ENCODE results near the gene SGTA.
"Not testable (repeated sequence)": the region's sequence is repeated elsewhere in the genome, so short reads cannot be mapped to it uniquely, and the experiment has no call there.

SGTA gene

GRCh38 chr19:2782936-2783780 lies at the start of gene SGTA:
Gene SGTA (minus strand): TSS chr19:2783273. CDS start chr19:2769068, 14,205 bp downstream.
- DNase-seq (ENCODE audit: low read depth in 2 of 2): peak; percentile 95

- DNase-seq (ENCODE audit: low read depth in 2 of 2): no peak
These were observed 44.9 kb upstream of the SGTA start for GRCh38 chr19:2827840-2828489.

GRCh38 chr19:2827022-2827421 lies 43.9 kb upstream of the SGTA start:
- no peak for DNase-seq (ENCODE audit: low read depth in 2 of 2)

- DNase-seq (ENCODE audit: low read depth in 2 of 2): no peak
These were observed 41.1 kb upstream of the SGTA start for GRCh38 chr19:2824129-2824528.

- DNase-seq (ENCODE audit: low read depth in 2 of 2): no peak
These were observed 40.6 kb upstream of the SGTA start for GRCh38 chr19:2823646-2824045.

- no peak for DNase-seq (ENCODE audit: low read depth in 2 of 2)
These were observed 39.8 kb upstream of the SGTA start for GRCh38 chr19:2822846-2823245.

GRCh38 chr19:2820112-2820702 lies 37.1 kb upstream of the SGTA start:
- DNase-seq (ENCODE audit: low read depth in 2 of 2): no peak

GRCh38 chr19:2819540-2820111 lies 36.6 kb upstream of the SGTA start, which contains the start of gene ZNF554:
Gene ZNF554 (plus strand): TSS chr19:2819868. CDS start chr19:2820072, 204 bp downstream.
- peak; percentile 94 to 97 for DNase-seq (ENCODE audit: low read depth in 2 of 2)

GRCh38 chr19:2817237-2817829 lies 34.3 kb upstream of the SGTA start:
- DNase-seq (ENCODE audit: low read depth in 2 of 2): not testable (repeated sequence)

- no peak for DNase-seq (ENCODE audit: low read depth in 2 of 2)
These were observed 33.6 kb upstream of the SGTA start for GRCh38 chr19:2816641-2817040.

- no peak for DNase-seq (ENCODE audit: low read depth in 2 of 2)
These were observed 32.9 kb upstream of the SGTA start for GRCh38 chr19:2815923-2816322.

GRCh38 chr19:2815191-2815614 lies 32.1 kb upstream of the SGTA start:
- DNase-seq (ENCODE audit: low read depth in 2 of 2): no peak

- DNase-seq (ENCODE audit: low read depth in 2 of 2): no peak
These were observed 31.4 kb upstream of the SGTA start for GRCh38 chr19:2814426-2814825.

- DNase-seq (ENCODE audit: low read depth in 2 of 2): no peak
These were observed 30.4 kb upstream of the SGTA start for GRCh38 chr19:2813235-2814160.

GRCh38 chr19:2812414-2813234 lies 29.6 kb upstream of the SGTA start:
- DNase-seq (ENCODE audit: low read depth in 2 of 2): no peak

- no peak for DNase-seq (ENCODE audit: low read depth in 2 of 2)
These were observed 28.8 kb upstream of the SGTA start for GRCh38 chr19:2811735-2812413.

- no peak for DNase-seq (ENCODE audit: low read depth in 2 of 2)
These were observed 28.2 kb upstream of the SGTA start for GRCh38 chr19:2811221-2811722.

- no peak for DNase-seq (ENCODE audit: low read depth in 2 of 2)
These were observed 27.3 kb upstream of the SGTA start for GRCh38 chr19:2810141-2811091.
